Muscle layer of colon (tissue), 2 donors: ENCODE measurements around the gene SCRN2.

ENCODE experiments used
- H3K27ac ChIP-seq: one replicate; pipeline ENCODE4 v1.7.0; 2013; ENCODE audit warnings: low read depth, mild to moderate bottlenecking, low read length, moderate library complexity
- H3K27me3 ChIP-seq, 2 donors: one replicate each; pipeline ENCODE4 v1.7.0; 2013; ENCODE audit warnings: low read length in 2 of 2, mild to moderate bottlenecking in 2 of 2; ENCODE audit not compliant: insufficient read depth in 2 of 2, control insufficient read depth in 1 of 2
- H3K36me3 ChIP-seq: one replicate; pipeline ENCODE4 v1.7.0; 2013; ENCODE audit warnings: mild to moderate bottlenecking, low read length; ENCODE audit not compliant: insufficient read depth
- H3K4me1 ChIP-seq: one replicate; pipeline ENCODE4 v1.7.0; 2013; ENCODE audit warnings: mild to moderate bottlenecking, low read length; ENCODE audit not compliant: insufficient read depth
- H3K4me3 ChIP-seq, 2 donors: one replicate each; pipeline ENCODE4 v1.7.0; 2013; ENCODE audit warnings: low read length in 2 of 2, low read depth in 1 of 2, mild to moderate bottlenecking in 1 of 2, moderate library complexity in 1 of 2
- H3K9ac ChIP-seq: one replicate; pipeline ENCODE4 v1.7.0; 2013; ENCODE audit warnings: low read length
- H3K9me3 ChIP-seq: one replicate; pipeline ENCODE4 v1.7.0; 2013; ENCODE audit warnings: mild to moderate bottlenecking, low read length
- donor health status: abdominal sarcoma.
- donor health status: Adenocarcinoma of cecum.

The SCRN2 gene

GRCh38 chr17:47806913-47807255 lies 34.2 kb downstream of the SCRN2 start:
- no peak overlapping the region for H3K4me3 ChIP-seq
- no peak overlapping the region for H3K9ac ChIP-seq
- no peaks in the 10 kb centered on the region for H3K9me3 ChIP-seq
- H3K4me1 ChIP-seq: no peaks in the 10 kb centered on the region
- H3K27me3 ChIP-seq: no peaks in the 10 kb centered on the region
- peaks cover 34% of the 10 kb centered on the region for H3K36me3 ChIP-seq
- H3K27ac ChIP-seq: no peak overlapping the region

- Histone ChIP-seq H3K4me1 (no peaks in the 10 kb centered on the region), H3K9ac (no peak overlapping the region), H3K27me3 (no peaks in the 10 kb centered on the region), H3K36me3 (peaks cover 33% of the 10 kb centered on the region), H3K9me3 (no peaks in the 10 kb centered on the region), H3K27ac (no peak overlapping the region), H3K4me3 (no peak overlapping the region)
Measured at GRCh38 chr17:47806026-47806912, 34.8 kb downstream of the SCRN2 start.

GRCh38 chr17:47804461-47804860 lies 36.6 kb downstream of the SCRN2 start:
- no peaks in the 10 kb centered on the region for H3K27me3 ChIP-seq
- H3K9me3 ChIP-seq: no peaks in the 10 kb centered on the region
- no peaks in the 10 kb centered on the region for H3K4me1 ChIP-seq
- peaks cover 20% of the 10 kb centered on the region for H3K36me3 ChIP-seq
- H3K9ac ChIP-seq: no peak overlapping the region
- H3K4me3 ChIP-seq: no peak overlapping the region
- H3K27ac ChIP-seq: no peak overlapping the region

- no peaks in the 10 kb centered on the region for H3K27me3 ChIP-seq
- peaks cover 13% of the 10 kb centered on the region for H3K36me3 ChIP-seq
- no peak overlapping the region for H3K4me3 ChIP-seq
- H3K9ac ChIP-seq: no peak overlapping the region
- no peaks in the 10 kb centered on the region for H3K4me1 ChIP-seq
- H3K27ac ChIP-seq: no peak overlapping the region
- no peaks in the 10 kb centered on the region for H3K9me3 ChIP-seq
Measured at GRCh38 chr17:47803751-47804150, 37.3 kb downstream of the SCRN2 start.

GRCh38 chr17:47803201-47803600 lies 37.9 kb downstream of the SCRN2 start:
- Histone ChIP-seq H3K27me3 (no peaks in the 10 kb centered on the region), H3K4me3 (no peak overlapping the region), H3K9me3 (no peaks in the 10 kb centered on the region), H3K9ac (no peak overlapping the region), H3K4me1 (no peaks in the 10 kb centered on the region), H3K36me3 (peaks cover 7% of the 10 kb centered on the region), H3K27ac (no peak overlapping the region)

GRCh38 chr17:47802341-47803022 lies 38.6 kb downstream of the SCRN2 start:
- no peak overlapping the region for H3K27ac ChIP-seq
- no peaks in the 10 kb centered on the region for H3K27me3 ChIP-seq
- no peak overlapping the region for H3K9ac ChIP-seq

GRCh38 chr17:47801906-47802305 lies 39.2 kb downstream of the SCRN2 start:
- H3K9ac ChIP-seq: no peak overlapping the region
- H3K4me3 ChIP-seq: no peak overlapping the region
- H3K27ac ChIP-seq: no peak overlapping the region
- no peaks in the 10 kb centered on the region for H3K4me1 ChIP-seq
- no peaks in the 10 kb centered on the region for H3K9me3 ChIP-seq
- H3K27me3 ChIP-seq: no peaks in the 10 kb centered on the region
- H3K36me3 ChIP-seq: no peaks in the 10 kb centered on the region

More at GRCh38 chr17:47802341-47803022, 38.6 kb downstream of the SCRN2 start:
- Histone ChIP-seq H3K9me3 (no peaks in the 10 kb centered on the region), H3K4me1 (no peaks in the 10 kb centered on the region), H3K36me3 (peaks cover 3% of the 10 kb centered on the region), H3K4me3 (no peak overlapping the region)

- Histone ChIP-seq H3K9ac (no peak overlapping the region), H3K9me3 (no peaks in the 10 kb centered on the region), H3K4me3 (no peak overlapping the region), H3K27me3 (no peaks in the 10 kb centered on the region), H3K27ac (no peak overlapping the region), H3K4me1 (no peaks in the 10 kb centered on the region), H3K36me3 (no peaks in the 10 kb centered on the region)
Measured at GRCh38 chr17:47801176-47801765, 39.8 kb downstream of the SCRN2 start.

GRCh38 chr17:47800686-47801085 lies 40.4 kb downstream of the SCRN2 start:
- H3K36me3 ChIP-seq: no peaks in the 10 kb centered on the region
- no peak overlapping the region for H3K4me3 ChIP-seq
- no peak overlapping the region for H3K9ac ChIP-seq
- no peak overlapping the region for H3K27ac ChIP-seq
- H3K27me3 ChIP-seq: no peaks in the 10 kb centered on the region
- no peaks in the 10 kb centered on the region for H3K4me1 ChIP-seq
- H3K9me3 ChIP-seq: no peaks in the 10 kb centered on the region

GRCh38 chr17:47797797-47798196 lies 43.3 kb downstream of the SCRN2 start:
- no peak overlapping the region for H3K4me3 ChIP-seq
- H3K27ac ChIP-seq: no peak overlapping the region
- no peak overlapping the region for H3K9ac ChIP-seq
- no peaks in the 10 kb centered on the region for H3K9me3 ChIP-seq
- H3K4me1 ChIP-seq: no peaks in the 10 kb centered on the region
- peaks cover under 1 to 7% of the 10 kb centered on the region in 2 donors for H3K27me3 ChIP-seq
- H3K36me3 ChIP-seq: no peaks in the 10 kb centered on the region

GRCh38 chr17:47792979-47793378 lies 48.1 kb downstream of the SCRN2 start:
- H3K4me1 ChIP-seq: no peaks in the 10 kb centered on the region
- H3K9me3 ChIP-seq: no peaks in the 10 kb centered on the region
- H3K36me3 ChIP-seq: no peaks in the 10 kb centered on the region
- peaks cover 20 to 44% of the 10 kb centered on the region in 2 donors for H3K27me3 ChIP-seq
- no peak overlapping the region for H3K9ac ChIP-seq
- H3K4me3 ChIP-seq: no peak overlapping the region
- H3K27ac ChIP-seq: no peak overlapping the region
